Measurements from ENCODE around the gene CFAP20. TPM values are rescaled to one million over a fixed set of nuclear protein-coding genes. Genes with fewer than 3 reads are reported as not detected.
A peak's percentile ranks its signal among the peaks of the same experiment; 100 is the strongest.

The CFAP20 gene
- total RNA-seq, 4 donors from 2014 or later: 6.6 to 26.5 (median 21.4) TPM

- Histone ChIP-seq H3K4me1 (no peaks in the 10 kb centered on the region), H3K4me3 (no peak overlapping the region), H3K36me3 (no peaks in the 10 kb centered on the region), H3K9me3 (peaks cover 4 to 6% of the 10 kb centered on the region in 2 donors), H3K27ac (no peak overlapping the region), H3K27me3 (no peaks in the 10 kb centered on the region)
- in situ Hi-C loops (cut with MboI; ENCODE audit: low pct_ligation_motif_present in 1 of 4, low pct_unique_long_range_greater_than_20kb in 1 of 4, low sequenced_read_pairs in 3 of 4): no loop called here
- intact Hi-C loops (cut with DNase I; ENCODE audit: low total_unique reads): no loop called here
- no peak for DNase-seq
- TF ChIP-seq EP300 (IDR thresholded peaks at IDR 0.05; ENCODE audit: low read depth) (no peak), POLR2A (IDR thresholded peaks at IDR 0.05) (no peak), POLR2AphosphoS5 (IDR thresholded peaks at IDR 0.05) (no peak), CTCF (IDR thresholded peaks at IDR 0.05) (no peak)
Observed at GRCh38 chr16:58138852-58139251, 9.7 kb upstream of the CFAP20 start.

- H3K4me1 ChIP-seq: no peaks in the 10 kb centered on the region
- H3K9me3 ChIP-seq: peaks cover 4 to 6% of the 10 kb centered on the region in 2 donors
- no peak overlapping the region for H3K4me3 ChIP-seq
- TF ChIP-seq EP300 (IDR thresholded peaks at IDR 0.05; ENCODE audit: low read depth) (no peak), CTCF (IDR thresholded peaks at IDR 0.05) (no peak), POLR2A (IDR thresholded peaks at IDR 0.05) (no peak), POLR2AphosphoS5 (IDR thresholded peaks at IDR 0.05) (no peak)
- H3K27me3 ChIP-seq: no peaks in the 10 kb centered on the region
- 65 to 87% methylated on average over 2 of the region's 2 CpGs for WGBS, 2 donors (ENCODE audit: low coverage in 1 of 2)
- no peaks in the 10 kb centered on the region for H3K36me3 ChIP-seq
- no peak overlapping the region for H3K27ac ChIP-seq
- in situ Hi-C loops (cut with MboI; ENCODE audit: low pct_ligation_motif_present in 1 of 4, low pct_unique_long_range_greater_than_20kb in 1 of 4, low sequenced_read_pairs in 3 of 4) (no loop called here), intact Hi-C loops (cut with DNase I; ENCODE audit: low total_unique reads) (no loop called here)
- no peak for DNase-seq
Observed at GRCh38 chr16:58137581-58137980, 8.4 kb upstream of the CFAP20 start.

- H3K27me3 ChIP-seq: no peaks in the 10 kb centered on the region
- TF ChIP-seq EP300 (IDR thresholded peaks at IDR 0.05; ENCODE audit: low read depth) (no peak), POLR2AphosphoS5 (IDR thresholded peaks at IDR 0.05) (no peak), POLR2A (IDR thresholded peaks at IDR 0.05) (no peak), CTCF (IDR thresholded peaks at IDR 0.05) (no peak)
- intact Hi-C loops (cut with DNase I; ENCODE audit: low total_unique reads): loop anchor here (5.0 kb wide), 1 partner anchor 69 kb away; the partner anchor contains the start of gene CSNK2A2
- H3K36me3 ChIP-seq: no peaks in the 10 kb centered on the region
- peak overlapping the region; percentile 62 to 86 (median 84) for H3K4me3 ChIP-seq
- H3K4me1 ChIP-seq: peaks cover 31 to 45% (median 33%) of the 10 kb centered on the region in 4 donors
- no peak for DNase-seq
- in situ Hi-C loops (cut with MboI; ENCODE audit: low pct_ligation_motif_present in 1 of 4, low pct_unique_long_range_greater_than_20kb in 1 of 4, low sequenced_read_pairs in 3 of 4): loop anchor here in 3 of 4 donors (5.0 to 10.0 kb wide), 3 partner anchors 104 to 114 kb away; partner anchors contain the start of gene MMP15 (in 1 of the 3)
- WGBS, 2 donors (ENCODE audit: low coverage in 1 of 2): 1% methylated on average over 25 of the region's 25 CpGs; no CpG with 5 or more reads in 1 of the 2 donors
- H3K9me3 ChIP-seq: no peaks in the 10 kb centered on the region
- H3K27ac ChIP-seq: peak overlapping the region; percentile 90 to 96 (median 92)
Observed at GRCh38 chr16:58128711-58129096, 477 bp downstream of the CFAP20 start.

- Histone ChIP-seq H3K27me3 (no peaks in the 10 kb centered on the region), H3K36me3 (no peaks in the 10 kb centered on the region), H3K9me3 (no peaks in the 10 kb centered on the region), H3K27ac (peak overlapping the region; percentile 90 to 96 (median 92)), H3K4me3 (peak overlapping the region; percentile 62 to 86 (median 84)), H3K4me1 (peaks cover 32 to 47% (median 34%) of the 10 kb centered on the region in 4 donors)
- no peak for TF ChIP-seq POLR2AphosphoS5 (IDR thresholded peaks at IDR 0.05)
- TF ChIP-seq CTCF (IDR thresholded peaks at IDR 0.05): no peak
- no peak for TF ChIP-seq EP300 (IDR thresholded peaks at IDR 0.05; ENCODE audit: low read depth)
- no peak for TF ChIP-seq POLR2A (IDR thresholded peaks at IDR 0.05)
- no peak for DNase-seq
- intact Hi-C loops (cut with DNase I; ENCODE audit: low total_unique reads) (loop anchor here (5.0 kb wide), 1 partner anchor 69 kb away; the partner anchor contains the start of gene CSNK2A2), in situ Hi-C loops (cut with MboI; ENCODE audit: low pct_ligation_motif_present in 1 of 4, low pct_unique_long_range_greater_than_20kb in 1 of 4, low sequenced_read_pairs in 3 of 4) (loop anchor here in 3 of 4 donors (5.0 to 10.0 kb wide), 3 partner anchors 103 to 113 kb away; partner anchors contain the start of gene MMP15 (in 1 of the 3))
- 0 to 1% methylated on average over 1 to 6 of the region's 6 CpGs for WGBS, 2 donors (ENCODE audit: low coverage in 1 of 2)
Observed at GRCh38 chr16:58128181-58128631, 975 bp downstream of the CFAP20 start.
